MV-4-11 (cell line): Measurements from ENCODE around the gene ARL3.

Experiments
- DNase-seq: peaks from one replicate; lab custom pipeline; 2025; lab: John Stamatoyannopoulos, UW

Gene ARL3

DNA sequence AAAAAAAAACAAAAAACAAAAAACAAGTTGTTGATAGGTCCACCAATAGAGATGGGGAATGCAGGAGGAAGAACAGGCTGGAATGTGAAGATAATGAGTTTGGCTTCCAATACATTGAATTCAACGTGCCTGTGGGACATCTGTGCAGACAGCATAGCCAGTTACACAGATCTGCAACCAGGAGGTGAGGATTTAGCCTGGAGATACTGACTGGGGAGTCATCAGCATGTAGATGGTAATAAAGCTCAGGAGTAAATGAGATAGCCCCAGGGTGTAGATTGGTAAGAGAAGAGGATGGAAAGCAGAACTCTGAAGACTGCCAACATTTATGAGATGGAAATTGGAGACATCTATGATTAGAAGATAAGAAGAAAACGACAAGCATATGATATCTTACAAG lies 74.7 kb downstream of the ARL3 start:
- no peak for DNase-seq

DNA sequence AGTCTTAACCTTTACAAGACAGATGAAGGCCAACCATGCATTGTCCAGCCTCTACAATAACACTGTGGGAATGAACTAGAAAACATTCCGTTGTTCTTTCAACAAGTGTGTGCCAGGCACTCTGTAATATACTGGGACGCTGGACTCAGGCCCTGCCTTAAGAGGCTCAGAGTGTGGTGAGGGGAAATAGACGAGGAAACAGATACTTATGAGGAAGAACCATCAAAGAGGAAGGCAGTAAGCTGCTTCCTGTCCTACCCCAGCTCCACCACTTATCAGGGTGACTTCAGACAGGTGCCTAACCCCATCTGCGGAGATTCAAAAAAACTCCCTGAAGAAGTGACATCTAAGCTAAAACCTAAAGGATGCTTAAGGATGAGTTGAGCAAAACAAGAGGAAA lies 78.8 kb downstream of the ARL3 start:
- DNase-seq, result peak; percentile 52

GRCh38 chr10:102634686-102635085 lies 79.5 kb downstream of the ARL3 start:
- no peak for DNase-seq

- no peak for DNase-seq
These were observed 80.3 kb downstream of the ARL3 start for GRCh38 chr10:102633848-102634247.

DNA sequence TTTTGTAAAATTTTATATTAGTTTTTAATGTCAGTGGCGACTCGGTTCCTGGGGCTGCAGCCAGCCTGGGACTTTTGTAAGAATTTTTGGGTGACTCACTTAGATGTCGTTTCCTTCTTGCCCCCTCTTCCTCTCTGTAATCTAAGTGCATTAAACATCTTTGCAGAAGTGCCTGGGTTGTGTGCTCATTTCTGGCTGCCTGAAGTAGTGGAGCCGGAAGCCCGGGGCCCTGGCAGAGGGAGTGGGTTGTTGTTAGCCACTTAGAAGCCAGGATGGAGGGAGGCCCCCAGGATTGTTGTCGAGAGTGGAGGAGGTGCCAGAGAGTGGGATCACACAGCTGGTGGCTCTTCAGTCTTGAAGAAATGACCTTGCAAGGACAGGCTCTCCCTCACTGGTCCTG lies 80.9 kb downstream of the ARL3 start:
- DNase-seq, result peak; percentile 92

GRCh38 chr10:102632394-102633111 lies 81.6 kb downstream of the ARL3 start:
- DNase-seq, result peak; percentile 49

GRCh38 chr10:102631525-102632393 lies 82.4 kb downstream of the ARL3 start:
- no peak for DNase-seq

DNA sequence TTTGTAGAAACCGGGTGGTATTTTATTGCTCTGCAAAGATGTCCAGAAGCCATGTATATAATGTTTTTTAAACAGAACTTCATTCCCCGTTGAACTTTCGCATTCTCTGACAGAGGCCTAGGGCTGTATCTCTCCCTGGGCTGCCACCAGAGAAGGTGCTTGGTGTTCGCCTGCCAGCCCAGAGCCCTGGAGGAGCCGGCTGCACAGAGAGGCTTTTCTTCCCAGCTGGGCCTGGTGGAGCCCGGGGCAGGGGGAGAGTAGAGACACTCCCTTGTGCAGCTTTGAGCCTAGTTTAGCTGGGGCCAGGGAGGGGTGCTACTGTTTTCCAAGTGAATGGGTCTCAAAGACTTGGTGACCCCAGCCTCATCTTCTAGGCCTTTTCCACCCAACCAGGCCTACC lies 83.5 kb downstream of the ARL3 start:
- DNase-seq, result no peak

- peak; percentile 76 for DNase-seq
These were observed 84.3 kb downstream of the ARL3 start for GRCh38 chr10:102629661-102630614.

- DNase-seq, result no peak
These were observed 85.7 kb downstream of the ARL3 start for GRCh38 chr10:102628451-102628911.

DNA sequence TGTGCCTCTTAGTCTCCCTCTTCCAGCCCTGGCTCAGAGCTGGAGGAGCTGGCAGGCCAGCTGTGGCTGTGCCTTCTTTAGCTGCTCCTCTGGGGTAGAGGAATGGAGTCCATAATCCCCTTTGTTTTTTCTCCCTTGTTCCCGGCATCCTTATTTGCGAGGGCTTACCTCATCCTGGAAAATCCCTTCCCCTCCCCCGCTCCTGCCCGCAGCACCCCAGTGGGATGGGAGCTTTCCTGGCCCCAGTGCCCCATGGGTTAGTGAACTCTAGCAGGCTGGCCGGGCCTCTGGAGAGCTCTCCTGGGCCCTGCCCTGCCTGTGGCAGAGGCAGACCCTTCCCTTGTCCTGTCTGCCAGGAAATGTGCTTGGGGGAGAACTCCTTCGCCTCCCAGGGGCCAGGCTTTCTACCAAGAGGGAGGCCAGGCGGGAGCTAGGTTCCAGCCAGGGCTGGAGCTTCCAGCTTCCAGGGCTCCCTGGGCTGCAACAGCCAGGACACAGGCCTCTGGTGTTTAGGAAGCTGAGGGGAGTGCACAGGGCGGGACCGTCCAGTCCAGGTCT lies 86.4 kb downstream of the ARL3 start:
- DNase-seq, result no peak

DNA sequence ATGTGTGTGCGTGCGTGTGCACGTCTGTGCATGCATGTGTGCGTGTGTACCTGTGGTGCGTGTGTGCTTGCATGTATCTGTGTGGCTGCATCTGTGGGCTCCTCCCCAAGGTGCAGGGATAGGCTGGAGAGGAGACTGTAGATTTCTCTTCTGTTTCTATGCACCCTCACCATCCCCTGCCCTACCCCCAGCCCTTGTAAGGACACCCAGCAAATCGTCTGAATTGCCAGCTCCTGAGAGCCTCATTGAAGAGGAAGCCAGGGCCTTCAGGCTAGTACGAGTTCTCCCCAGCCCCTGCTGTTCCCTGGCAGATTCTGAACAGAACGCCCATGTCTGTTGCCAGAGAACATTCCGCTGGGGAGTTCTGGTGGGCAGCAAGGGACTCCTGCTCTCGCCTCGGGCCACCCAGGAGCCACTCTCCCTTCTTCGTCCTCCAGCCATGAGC lies 86.9 kb downstream of the ARL3 start:
- no peak for DNase-seq

DNA sequence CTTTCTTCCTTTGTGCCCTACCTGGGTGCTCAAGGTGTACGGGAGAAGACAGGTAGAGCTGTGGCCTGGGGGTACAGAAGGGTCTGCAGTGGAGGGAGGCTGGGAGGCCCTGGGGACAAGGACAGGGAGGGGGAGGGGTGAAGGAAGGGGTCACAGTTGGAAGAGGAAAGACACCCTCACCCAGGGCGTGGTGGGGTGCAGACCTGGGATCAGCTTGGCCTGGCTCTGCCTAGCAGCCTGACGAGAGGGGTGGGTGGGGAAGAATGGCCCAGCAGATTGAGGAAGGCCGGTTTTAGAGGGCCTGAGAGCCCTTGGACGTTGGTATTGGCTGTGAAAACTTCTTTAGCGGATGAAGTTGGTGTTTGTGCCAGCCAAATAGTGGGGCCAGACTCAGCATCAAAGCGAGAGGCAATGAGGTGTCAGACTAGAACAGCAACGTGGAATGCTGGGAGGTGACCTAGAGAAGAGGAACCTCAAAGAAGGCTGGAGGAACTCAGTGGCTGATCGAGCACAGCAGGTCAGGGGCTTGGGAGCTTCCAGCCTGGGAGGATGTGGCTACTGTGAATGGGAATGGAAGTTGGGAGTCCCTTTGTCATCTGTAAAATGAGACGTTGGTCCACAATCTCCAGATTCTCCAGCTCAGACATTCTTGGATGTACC lies 88.0 kb downstream of the ARL3 start:
- no peak for DNase-seq

DNA sequence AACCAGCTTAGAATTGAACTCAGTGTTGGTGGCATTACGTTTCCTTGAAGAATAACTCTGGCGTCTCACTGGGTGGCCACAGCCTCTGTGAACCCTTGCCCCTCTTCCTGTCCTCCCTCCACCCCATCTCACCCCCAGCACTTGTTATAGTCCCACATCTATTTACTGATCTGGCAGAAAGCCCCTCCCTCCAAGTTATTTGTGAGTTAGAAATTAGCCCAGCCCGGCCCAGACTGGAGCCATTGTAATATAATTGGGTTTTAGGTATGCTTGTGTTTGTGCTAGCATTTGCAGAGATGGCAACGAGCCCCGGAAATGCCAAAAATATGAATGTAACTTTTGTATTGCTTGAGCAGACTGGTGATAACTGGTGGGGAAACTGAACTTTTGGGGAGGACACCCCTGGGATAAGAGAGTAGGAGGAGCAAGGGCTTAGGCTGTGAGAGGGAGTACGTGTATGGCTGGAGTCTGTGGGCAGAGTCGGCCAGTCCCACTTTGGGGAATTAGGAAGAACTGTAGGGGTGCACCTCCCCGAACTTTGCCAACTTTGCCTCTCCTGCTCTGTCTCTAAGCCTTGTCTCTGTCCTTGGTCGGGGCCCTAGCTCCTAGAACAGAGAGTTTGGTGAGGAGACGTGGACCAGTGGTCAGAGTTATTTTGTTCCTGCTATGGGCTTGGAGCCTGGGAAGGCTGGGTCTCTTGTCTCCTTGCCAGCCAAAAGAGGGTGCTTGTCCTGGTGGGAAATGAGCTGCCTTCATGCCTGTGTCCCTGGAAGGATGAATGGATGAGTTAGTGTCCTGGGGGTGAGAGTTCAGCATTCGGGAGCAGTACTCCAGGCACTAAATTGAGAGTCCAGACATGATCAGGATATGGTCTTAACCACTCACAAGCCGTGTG lies 89.2 kb downstream of the ARL3 start:
- peak; percentile 5 for DNase-seq

DNA sequence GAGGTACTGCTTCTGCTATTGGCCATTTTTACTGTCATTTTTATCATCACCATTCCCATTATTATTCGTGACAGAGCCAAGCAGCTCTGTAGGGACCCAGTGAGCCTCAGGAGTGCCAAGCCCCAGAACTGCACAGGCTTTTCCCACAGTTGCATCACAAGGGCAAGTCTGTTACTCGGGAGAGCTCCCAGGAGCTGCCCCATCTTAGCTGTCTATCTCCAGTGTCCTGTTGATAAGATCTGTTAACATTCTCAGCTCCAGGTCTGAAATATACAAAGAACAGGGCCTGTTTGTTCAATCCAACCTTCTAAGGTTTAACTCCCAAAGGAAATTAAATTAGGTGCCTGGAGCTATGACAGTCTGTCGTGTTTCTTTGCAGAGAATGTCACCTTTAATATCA lies 90.1 kb downstream of the ARL3 start:
- no peak for DNase-seq
